WI38 (cell line): ENCODE data around the gene WNT1.

ENCODE experiments used
- H3K4me3 ChIP-seq: 2 replicates; pipeline ENCODE4 v1.5.1; 2011; ENCODE audit warnings: low read depth, mild to moderate bottlenecking, control low read depth, low read length
- TF ChIP-seq, protein P1 (sequence below): IDR thresholded peaks from 2 replicates; pipeline ENCODE4 v1.5.1; 2012; ENCODE audit warnings: low read depth, mild to moderate bottlenecking, control low read depth, low read length

The WNT1 gene

GRCh38 chr12:48954061-48954460 is 24.1 kb upstream of the WNT1 start:
- TF ChIP-seq, protein P1, sequence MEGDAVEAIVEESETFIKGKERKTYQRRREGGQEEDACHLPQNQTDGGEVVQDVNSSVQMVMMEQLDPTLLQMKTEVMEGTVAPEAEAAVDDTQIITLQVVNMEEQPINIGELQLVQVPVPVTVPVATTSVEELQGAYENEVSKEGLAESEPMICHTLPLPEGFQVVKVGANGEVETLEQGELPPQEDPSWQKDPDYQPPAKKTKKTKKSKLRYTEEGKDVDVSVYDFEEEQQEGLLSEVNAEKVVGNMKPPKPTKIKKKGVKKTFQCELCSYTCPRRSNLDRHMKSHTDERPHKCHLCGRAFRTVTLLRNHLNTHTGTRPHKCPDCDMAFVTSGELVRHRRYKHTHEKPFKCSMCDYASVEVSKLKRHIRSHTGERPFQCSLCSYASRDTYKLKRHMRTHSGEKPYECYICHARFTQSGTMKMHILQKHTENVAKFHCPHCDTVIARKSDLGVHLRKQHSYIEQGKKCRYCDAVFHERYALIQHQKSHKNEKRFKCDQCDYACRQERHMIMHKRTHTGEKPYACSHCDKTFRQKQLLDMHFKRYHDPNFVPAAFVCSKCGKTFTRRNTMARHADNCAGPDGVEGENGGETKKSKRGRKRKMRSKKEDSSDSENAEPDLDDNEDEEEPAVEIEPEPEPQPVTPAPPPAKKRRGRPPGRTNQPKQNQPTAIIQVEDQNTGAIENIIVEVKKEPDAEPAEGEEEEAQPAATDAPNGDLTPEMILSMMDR, result no peak
- H3K4me3 ChIP-seq, result no peak overlapping the region

DNA sequence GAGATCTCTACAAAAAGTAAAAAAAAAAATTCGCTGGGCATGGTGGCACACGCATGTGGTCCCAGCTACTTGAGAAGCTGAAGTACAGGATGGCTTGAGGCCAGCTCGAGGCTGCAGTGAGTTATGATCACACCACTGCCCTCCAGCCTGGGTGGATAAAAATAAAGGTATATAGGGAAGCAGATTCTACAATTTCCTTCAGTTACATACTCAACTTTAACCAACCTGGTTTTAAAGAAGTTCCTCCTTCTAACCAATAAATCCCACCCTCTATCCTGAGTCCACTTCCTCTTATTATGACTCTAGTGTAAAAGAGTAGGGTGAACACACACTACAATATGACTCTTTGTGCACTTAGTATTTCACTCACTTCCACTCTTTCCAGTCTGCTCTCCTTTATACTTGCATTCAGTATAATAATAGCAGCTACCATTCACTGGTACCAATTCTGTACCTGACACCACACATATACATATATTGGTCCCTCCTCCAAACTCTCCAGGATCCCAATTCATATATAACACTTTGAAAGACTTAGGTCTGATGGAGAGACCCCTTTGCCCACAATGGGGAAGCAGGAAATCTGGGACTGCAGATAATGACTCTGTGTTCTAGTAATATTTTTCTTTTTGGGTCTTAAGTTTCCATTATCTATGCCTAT is 23.2 kb upstream of the WNT1 start:
- TF ChIP-seq, protein P1, result no peak
- H3K4me3 ChIP-seq, result no peak overlapping the region

- TF ChIP-seq, protein P1, result no peak
- peak overlapping the region; percentile 81 for H3K4me3 ChIP-seq
Observed at GRCh38 chr12:48956279-48957140, 21.6 kb upstream of the WNT1 start.

DNA sequence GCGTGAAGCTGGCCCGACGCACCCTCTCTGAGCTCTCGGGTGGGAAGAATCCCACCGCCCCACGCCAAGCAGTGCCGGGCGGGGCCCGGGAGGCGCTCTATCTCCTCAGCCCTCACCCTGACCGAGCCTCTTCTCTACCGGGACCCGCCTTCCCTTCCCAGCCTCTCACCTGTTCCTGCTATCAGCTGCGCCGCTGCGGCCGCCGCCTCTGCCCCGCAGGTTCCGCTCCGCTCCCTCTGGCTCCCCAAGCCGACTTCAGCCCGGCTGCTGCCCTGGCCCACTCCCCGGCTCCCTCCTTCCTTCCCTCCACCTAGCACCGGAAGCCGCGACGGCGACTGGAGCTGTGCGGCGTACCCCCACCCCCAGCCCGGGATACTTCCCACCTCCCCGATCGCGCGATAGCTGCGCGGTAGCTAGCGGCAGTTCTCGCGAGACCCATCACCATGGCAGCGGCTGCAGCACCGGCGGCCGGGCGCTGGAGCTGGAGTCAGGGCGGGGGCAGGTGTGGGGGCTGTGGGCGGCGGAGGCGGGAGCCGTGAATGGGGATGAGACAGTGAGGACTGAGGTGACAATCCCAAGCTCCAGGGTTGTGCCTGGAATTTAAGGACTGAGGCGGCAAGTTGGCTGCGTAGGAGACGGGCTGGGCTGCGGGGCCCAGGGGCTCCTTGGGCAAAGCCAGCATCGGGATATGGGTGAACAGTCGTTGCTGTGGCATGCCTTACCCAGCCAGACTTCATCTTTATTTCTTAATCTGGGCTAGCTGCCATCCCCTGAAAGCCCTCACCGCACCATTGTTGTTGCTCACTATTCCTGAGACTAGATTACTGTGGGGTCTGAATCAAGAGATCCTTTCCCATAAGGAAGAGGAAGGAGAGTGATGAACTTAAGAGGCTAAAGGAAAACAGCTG is 20.7 kb upstream of the WNT1 start, which contains the start of gene ARF3:
Gene ARF3 (minus strand): TSS at position 347 of the 908 bp plus-strand sequence. CDS start 16,392 bp downstream, outside the sequence.
- peak within 1 kb of the TSS; percentile 81 for H3K4me3 ChIP-seq
- TF ChIP-seq, protein P1, result no peak

GRCh38 chr12:48958049-48958388 is 20.1 kb upstream of the WNT1 start:
- H3K4me3 ChIP-seq, result peak overlapping the region; percentile 81
- TF ChIP-seq, protein P1, result no peak

GRCh38 chr12:48960834-48961233 is 17.3 kb upstream of the WNT1 start:
- TF ChIP-seq, protein P1, result no peak
- H3K4me3 ChIP-seq, result no peak overlapping the region
